Measurements from ENCODE around the gene PRR14L.

- no peak for TF ChIP-seq CTCF (IDR thresholded peaks at IDR 0.05)
- TF ChIP-seq POLR2A (IDR thresholded peaks at IDR 0.05), result no peak
Observed at GRCh38 chr22:31723723-31724122, 26.2 kb downstream of the PRR14L start.
